Bronchial epithelial cell (primary cell): ENCODE data around the gene FA2H. TPM values are rescaled to one million over a fixed set of nuclear protein-coding genes. Genes with fewer than 3 reads are reported as not detected.

Source experiments
- DNase-seq: peaks from one replicate; pipeline ENCODE4 v3.0.0-alpha.2; 2010; ENCODE audit warnings: low read depth
- FAIRE-seq: peaks from 2 replicates; lab custom pipeline; 2011; peaks lifted over from hg19 to GRCh38; lab: Jason Lieb, UNC
- H3K27me3 ChIP-seq: 2 replicates; pipeline ENCODE4 v1.5.1; 2011; ENCODE audit warnings: low read length; ENCODE audit not compliant: control insufficient read depth, insufficient read depth
- H3K36me3 ChIP-seq: 2 replicates; pipeline ENCODE4 v1.5.1; 2011; ENCODE audit warnings: low read length; ENCODE audit not compliant: control insufficient read depth, insufficient read depth
- H3K4me3 ChIP-seq: 2 replicates; pipeline ENCODE4 v1.5.1; 2011; ENCODE audit warnings: mild to moderate bottlenecking, low read depth, low read length, control low read depth
- total RNA-seq: library from RNA; depleted of rRNA; stranded (reverse); fragments of >200 nt; gene quantifications from 2 replicates; pipeline ENCODE4 v1.2.1, GENCODE V29; 2014
- TF ChIP-seq, protein P1 (sequence below): IDR thresholded peaks from 2 replicates; pipeline ENCODE4 v1.5.1; 2011; ENCODE audit warnings: mild to moderate bottlenecking, moderate library complexity, low read length, control low read depth, inconsistent platforms; ENCODE audit not compliant: insufficient read depth, severe bottlenecking

FA2H gene
- total RNA-seq, 1 donor from 2014 or later, result 1.6 TPM

DNA sequence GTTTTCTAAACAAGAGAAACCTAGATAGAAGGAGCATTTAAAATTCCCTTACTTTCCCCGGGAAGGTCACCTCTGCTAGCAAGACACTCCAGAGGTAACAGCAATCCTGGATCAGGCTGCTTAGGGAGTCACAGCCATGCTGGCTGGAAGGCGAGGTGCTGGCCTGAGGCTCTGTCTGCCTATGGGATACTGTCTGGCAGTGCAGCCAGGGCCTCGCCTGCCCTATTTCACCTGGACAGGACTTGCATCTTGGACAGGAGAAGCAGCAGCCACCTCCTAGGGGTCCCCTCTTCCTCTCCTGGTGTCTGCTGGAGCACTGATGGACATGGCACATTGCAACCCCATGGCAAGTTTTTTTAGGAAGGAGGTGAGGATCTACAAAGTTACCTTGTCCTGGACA is 15.1 kb downstream of the FA2H start:
- Histone ChIP-seq H3K4me3 (no peak overlapping the region), H3K36me3 (no peaks in the 10 kb centered on the region), H3K27me3 (no peaks in the 10 kb centered on the region)
- DNase-seq (no peak), FAIRE-seq (no peak)
- TF ChIP-seq, protein P1, sequence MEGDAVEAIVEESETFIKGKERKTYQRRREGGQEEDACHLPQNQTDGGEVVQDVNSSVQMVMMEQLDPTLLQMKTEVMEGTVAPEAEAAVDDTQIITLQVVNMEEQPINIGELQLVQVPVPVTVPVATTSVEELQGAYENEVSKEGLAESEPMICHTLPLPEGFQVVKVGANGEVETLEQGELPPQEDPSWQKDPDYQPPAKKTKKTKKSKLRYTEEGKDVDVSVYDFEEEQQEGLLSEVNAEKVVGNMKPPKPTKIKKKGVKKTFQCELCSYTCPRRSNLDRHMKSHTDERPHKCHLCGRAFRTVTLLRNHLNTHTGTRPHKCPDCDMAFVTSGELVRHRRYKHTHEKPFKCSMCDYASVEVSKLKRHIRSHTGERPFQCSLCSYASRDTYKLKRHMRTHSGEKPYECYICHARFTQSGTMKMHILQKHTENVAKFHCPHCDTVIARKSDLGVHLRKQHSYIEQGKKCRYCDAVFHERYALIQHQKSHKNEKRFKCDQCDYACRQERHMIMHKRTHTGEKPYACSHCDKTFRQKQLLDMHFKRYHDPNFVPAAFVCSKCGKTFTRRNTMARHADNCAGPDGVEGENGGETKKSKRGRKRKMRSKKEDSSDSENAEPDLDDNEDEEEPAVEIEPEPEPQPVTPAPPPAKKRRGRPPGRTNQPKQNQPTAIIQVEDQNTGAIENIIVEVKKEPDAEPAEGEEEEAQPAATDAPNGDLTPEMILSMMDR, result no peak

DNA sequence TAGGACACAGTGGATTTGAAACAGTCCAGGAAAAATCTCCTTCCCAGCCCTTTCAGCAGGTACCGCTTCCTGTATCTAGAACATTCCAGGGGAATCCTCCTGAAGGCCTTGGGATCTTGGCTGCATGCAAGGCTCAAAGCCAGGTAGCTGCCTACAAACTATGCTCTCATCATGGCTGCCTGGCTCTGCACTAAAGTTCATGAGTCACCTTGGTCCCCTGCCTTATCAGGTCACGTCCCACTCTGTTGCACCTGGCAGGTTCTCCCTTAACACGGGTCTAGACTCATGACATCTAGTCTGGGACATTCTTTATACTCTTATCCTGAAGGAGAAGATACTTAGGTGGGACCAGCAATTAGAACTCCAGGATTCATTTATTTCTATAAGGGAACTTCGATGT is 15.8 kb downstream of the FA2H start:
- TF ChIP-seq, protein P1, result no peak
- Histone ChIP-seq H3K36me3 (no peaks in the 10 kb centered on the region), H3K27me3 (no peaks in the 10 kb centered on the region), H3K4me3 (no peak overlapping the region)
- DNase-seq, result no peak
- FAIRE-seq, result no peak

DNA sequence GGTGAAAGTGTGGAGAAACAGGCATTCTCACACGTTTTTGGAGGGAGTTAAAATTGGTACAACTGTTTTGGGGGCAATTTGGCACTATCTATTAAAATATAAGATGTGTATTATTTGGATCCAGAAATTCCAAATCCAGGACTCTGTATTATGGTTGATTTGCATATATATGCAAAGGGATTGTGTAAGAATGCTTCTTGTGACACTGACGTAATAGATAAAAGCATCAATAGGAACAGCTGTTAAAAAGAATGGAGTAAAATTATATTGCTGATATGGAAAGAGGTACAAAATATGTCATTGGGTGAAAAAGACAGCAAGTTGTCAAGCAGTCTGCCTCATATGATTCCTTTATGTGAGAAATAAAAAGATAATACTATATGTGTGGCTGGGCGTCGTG is 17.3 kb downstream of the FA2H start:
- FAIRE-seq, result no peak

DNA sequence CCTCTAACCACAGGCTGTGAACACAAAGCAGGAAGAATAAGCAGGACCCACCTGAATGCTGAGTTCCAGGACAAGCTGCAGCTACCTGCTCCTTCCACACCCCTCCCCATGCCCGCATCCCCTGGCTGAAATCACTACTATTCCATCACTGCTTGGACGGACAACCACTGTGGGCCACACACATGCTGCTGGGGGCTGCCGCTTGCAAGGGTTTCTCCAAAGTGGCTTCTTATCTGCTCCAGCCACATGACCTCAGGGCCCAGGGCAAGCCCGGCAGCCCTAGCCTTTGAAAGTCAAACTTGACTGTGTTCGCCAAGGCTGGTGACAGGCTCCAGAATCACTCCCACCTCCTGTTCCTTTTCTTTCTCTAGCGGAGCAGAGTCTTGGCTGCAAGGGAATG is 18.4 kb downstream of the FA2H start:
- no peaks in the 10 kb centered on the region for H3K36me3 ChIP-seq
- TF ChIP-seq, protein P1, result no peak
- H3K4me3 ChIP-seq, result no peak overlapping the region
- DNase-seq, result no peak
- no peaks in the 10 kb centered on the region for H3K27me3 ChIP-seq
- no peak for FAIRE-seq

More for the DNA sequence above, 17.3 kb downstream of the FA2H start:
- Histone ChIP-seq H3K27me3 (no peaks in the 10 kb centered on the region), H3K4me3 (no peak overlapping the region), H3K36me3 (no peaks in the 10 kb centered on the region)
- DNase-seq, result no peak
- TF ChIP-seq, protein P1, result no peak

DNA sequence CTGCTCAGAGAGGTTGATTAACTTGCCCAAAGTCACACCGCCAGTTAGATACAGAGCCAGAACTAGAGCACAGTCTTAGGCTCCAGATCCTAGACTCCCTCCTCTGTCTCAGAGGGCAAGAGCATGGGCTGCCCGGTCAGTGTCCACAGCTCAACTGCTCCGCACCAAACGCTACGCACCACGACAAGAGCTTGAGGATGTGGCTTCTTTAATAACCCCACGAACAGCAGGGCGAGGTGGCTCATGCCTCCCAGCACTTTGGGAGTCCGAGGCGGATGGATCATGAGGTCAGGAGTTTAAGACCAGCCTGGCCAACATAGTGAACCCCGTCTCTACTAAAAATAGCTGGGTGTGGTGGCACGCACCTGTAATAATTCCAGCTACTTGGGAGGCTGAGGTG is 21.4 kb downstream of the FA2H start:
- TF ChIP-seq, protein P1, result no peak
- FAIRE-seq, result no peak
- no peak for DNase-seq

DNA sequence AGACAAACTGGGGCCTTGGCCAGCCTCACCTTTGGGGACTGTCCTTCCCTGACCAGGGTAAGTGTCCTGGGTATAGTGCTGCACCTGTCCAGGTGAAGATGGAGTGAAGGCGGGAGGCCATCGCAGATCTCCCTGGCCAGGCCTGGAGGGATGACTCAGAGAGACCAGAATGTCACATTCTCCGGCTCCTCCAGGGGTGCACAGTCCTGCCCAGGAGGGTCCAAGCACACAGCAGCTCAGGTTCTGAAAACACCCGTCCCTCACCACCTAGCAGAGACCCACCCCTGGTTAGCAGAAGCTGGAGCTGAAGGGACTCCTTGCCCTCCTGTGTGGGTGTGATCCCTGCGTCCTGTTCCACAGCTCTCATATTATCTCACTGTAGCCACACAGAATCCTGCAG is 21.9 kb downstream of the FA2H start:
- no peak overlapping the region for H3K4me3 ChIP-seq
- TF ChIP-seq, protein P1, result no peak
- no peaks in the 10 kb centered on the region for H3K36me3 ChIP-seq
- DNase-seq (no peak), FAIRE-seq (no peak)
- no peaks in the 10 kb centered on the region for H3K27me3 ChIP-seq

More for the DNA sequence above, 21.4 kb downstream of the FA2H start:
- H3K36me3 ChIP-seq, result no peaks in the 10 kb centered on the region
- no peak overlapping the region for H3K4me3 ChIP-seq
- no peaks in the 10 kb centered on the region for H3K27me3 ChIP-seq
